ENCODE data around the gene AKNA. TPM values are rescaled to one million over a fixed set of nuclear protein-coding genes. Genes with fewer than 3 reads are reported as not detected.

Gene AKNA
- total RNA-seq, 4 donors from 2014 or later = 12.5 to 18.5 (median 17.3) TPM

GRCh38 chr9:114426046-114426948 is 38.5 kb upstream of the AKNA start:
- H3K36me3 ChIP-seq = peaks cover 0 to 35% (median 10%) of the 10 kb centered on the region in 4 donors
- WGBS = 91% methylated on average over 15 of the region's 18 CpGs
- no peak overlapping the region for H3K27ac ChIP-seq (replicated peaks in 1 of 4)
- no peaks in the 10 kb centered on the region for H3K9me3 ChIP-seq
- no peak overlapping the region for H3K4me3 ChIP-seq
- TF ChIP-seq POLR2AphosphoS5 (IDR thresholded peaks at IDR 0.05) = no peak
- H3K27me3 ChIP-seq = no peaks in the 10 kb centered on the region
- no peaks in the 10 kb centered on the region for H3K4me1 ChIP-seq
- intact Hi-C loops (cut with DNase I) = no loop called here
- DNase-seq (ENCODE audit: extremely low spot score) = no peak

- TF ChIP-seq POLR2AphosphoS5 (IDR thresholded peaks at IDR 0.05) (no peak), POLR2A (IDR thresholded peaks at IDR 0.05; ENCODE audit: low read depth) (no peak), EP300 (IDR thresholded peaks at IDR 0.05) (no peak), CTCF (IDR thresholded peaks at IDR 0.05) (no peak)
- DNase-seq (ENCODE audit: extremely low spot score) = no peak
- Histone ChIP-seq H3K27me3 (no peaks in the 10 kb centered on the region), H3K4me3 (no peak overlapping the region), H3K36me3 (peaks cover 0 to 38% (median 10%) of the 10 kb centered on the region in 4 donors), H3K9me3 (no peaks in the 10 kb centered on the region), H3K4me1 (no peaks in the 10 kb centered on the region), H3K27ac (replicated peaks in 1 of 4) (no peak overlapping the region)
- intact Hi-C loops (cut with DNase I) = no loop called here
- WGBS = 90% methylated on average over 4 of the region's 11 CpGs
Observed at GRCh38 chr9:114425126-114425525, 37.3 kb upstream of the AKNA start.

GRCh38 chr9:114424126-114424525 is 36.3 kb upstream of the AKNA start:
- intact Hi-C loops (cut with DNase I) = no loop called here
- H3K27me3 ChIP-seq = no peaks in the 10 kb centered on the region
- no peak for DNase-seq (ENCODE audit: extremely low spot score)
- H3K4me1 ChIP-seq = no peaks in the 10 kb centered on the region
- no peak overlapping the region for H3K4me3 ChIP-seq
- WGBS = 94% methylated on average over 9 of the region's 12 CpGs
- H3K9me3 ChIP-seq = no peaks in the 10 kb centered on the region
- no peak for TF ChIP-seq EP300 (IDR thresholded peaks at IDR 0.05)
- no peak for TF ChIP-seq POLR2AphosphoS5 (IDR thresholded peaks at IDR 0.05)
- no peak for TF ChIP-seq POLR2A (IDR thresholded peaks at IDR 0.05; ENCODE audit: low read depth)
- no peak for TF ChIP-seq CTCF (IDR thresholded peaks at IDR 0.05)
- no peak overlapping the region for H3K27ac ChIP-seq (replicated peaks in 1 of 4)
- H3K36me3 ChIP-seq = peaks cover 0 to 38% (median 10%) of the 10 kb centered on the region in 4 donors

- Histone ChIP-seq H3K36me3 (peaks cover 0 to 42% (median 12%) of the 10 kb centered on the region in 4 donors), H3K4me1 (no peaks in the 10 kb centered on the region), H3K9me3 (no peaks in the 10 kb centered on the region), H3K4me3 (no peak overlapping the region), H3K27me3 (no peaks in the 10 kb centered on the region), H3K27ac (replicated peaks in 1 of 4) (no peak overlapping the region)
- WGBS = 87% methylated on average over 14 of the region's 14 CpGs
- no peak for TF ChIP-seq POLR2A (IDR thresholded peaks at IDR 0.05; ENCODE audit: low read depth)
- no peak for TF ChIP-seq POLR2AphosphoS5 (IDR thresholded peaks at IDR 0.05)
- no peak for TF ChIP-seq EP300 (IDR thresholded peaks at IDR 0.05)
- no peak for TF ChIP-seq CTCF (IDR thresholded peaks at IDR 0.05)
- intact Hi-C loops (cut with DNase I) = no loop called here
- no peak for DNase-seq (ENCODE audit: extremely low spot score)
Observed at GRCh38 chr9:114423181-114423580, 35.4 kb upstream of the AKNA start.

DNA sequence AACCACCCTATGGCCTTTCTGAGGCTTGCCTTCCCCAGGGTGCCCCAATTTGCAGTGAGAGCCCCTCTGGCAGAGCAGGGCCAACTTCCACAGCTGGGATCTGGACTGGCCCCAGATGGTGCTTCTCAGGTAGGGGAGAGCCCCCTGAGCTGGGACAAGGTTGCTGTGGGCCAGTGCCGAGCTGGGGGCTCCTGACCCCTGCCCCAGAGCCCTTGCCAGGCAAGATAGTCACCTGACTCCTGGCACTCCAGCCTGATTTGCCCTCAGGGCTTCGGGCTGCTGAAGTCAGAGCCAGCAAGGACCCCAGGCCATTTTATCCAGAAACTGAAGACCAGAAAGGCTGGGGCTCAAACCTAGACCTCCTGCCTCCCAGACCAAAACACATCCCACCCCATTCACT is 33.4 kb upstream of the AKNA start:
- Histone ChIP-seq H3K27ac (replicated peaks in 1 of 4) (no peak overlapping the region), H3K9me3 (no peaks in the 10 kb centered on the region), H3K36me3 (peaks cover 0 to 57% (median 15%) of the 10 kb centered on the region in 4 donors), H3K27me3 (no peaks in the 10 kb centered on the region), H3K4me1 (no peaks in the 10 kb centered on the region), H3K4me3 (no peak overlapping the region)
- intact Hi-C loops (cut with DNase I) = no loop called here
- no peak for DNase-seq (ENCODE audit: extremely low spot score)
- TF ChIP-seq POLR2AphosphoS5 (IDR thresholded peaks at IDR 0.05) = no peak
- no peak for TF ChIP-seq POLR2A (IDR thresholded peaks at IDR 0.05; ENCODE audit: low read depth)
- no peak for TF ChIP-seq CTCF (IDR thresholded peaks at IDR 0.05)
- no peak for TF ChIP-seq EP300 (IDR thresholded peaks at IDR 0.05)
- no CpG with 5 or more reads among the region's 2 CpGs for WGBS
